OCI-LY3 (cell line): ENCODE measurements around the gene OR3A1.

Experiments
- EZH2phosphoT487 ChIP-seq: fragments of 200-600 bp; shearing (Covaris generic); IDR thresholded peaks from 2 replicates; pipeline ENCODE4 v1.6.1; 2018; ENCODE audit warnings: antibody characterized with exemption, mixed run types, low read depth
- TF ChIP-seq, protein P1 (sequence below): fragments of 200-600, 300-600 bp; sonication (generic); IDR thresholded peaks from 2 replicates; pipeline ENCODE4 v1.5.1; 2014; ENCODE audit warnings: antibody characterized with exemption, low read length, low read depth

DNA sequence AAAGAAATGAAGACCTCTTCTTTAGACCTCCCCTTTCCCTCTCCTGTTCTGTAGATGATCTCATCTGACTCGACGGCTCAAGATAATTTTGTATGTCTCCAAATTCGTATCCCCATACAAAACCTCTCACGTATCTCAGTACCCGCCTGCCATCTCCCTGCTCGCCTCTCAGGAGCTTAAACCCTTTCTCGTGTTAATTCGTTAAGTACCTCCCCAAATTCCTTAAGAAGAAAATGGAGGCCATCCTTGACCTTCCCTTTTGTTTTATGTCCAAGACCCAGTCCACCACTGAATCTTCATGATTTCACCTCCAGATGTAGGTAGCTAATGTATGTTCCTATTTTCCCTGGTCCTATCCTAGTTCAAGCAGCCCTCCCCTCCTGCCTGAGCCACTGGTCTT, 41.6 kb downstream of the OR3A1 start:
- no peak for TF ChIP-seq EZH2phosphoT487
- TF ChIP-seq, protein P1, sequence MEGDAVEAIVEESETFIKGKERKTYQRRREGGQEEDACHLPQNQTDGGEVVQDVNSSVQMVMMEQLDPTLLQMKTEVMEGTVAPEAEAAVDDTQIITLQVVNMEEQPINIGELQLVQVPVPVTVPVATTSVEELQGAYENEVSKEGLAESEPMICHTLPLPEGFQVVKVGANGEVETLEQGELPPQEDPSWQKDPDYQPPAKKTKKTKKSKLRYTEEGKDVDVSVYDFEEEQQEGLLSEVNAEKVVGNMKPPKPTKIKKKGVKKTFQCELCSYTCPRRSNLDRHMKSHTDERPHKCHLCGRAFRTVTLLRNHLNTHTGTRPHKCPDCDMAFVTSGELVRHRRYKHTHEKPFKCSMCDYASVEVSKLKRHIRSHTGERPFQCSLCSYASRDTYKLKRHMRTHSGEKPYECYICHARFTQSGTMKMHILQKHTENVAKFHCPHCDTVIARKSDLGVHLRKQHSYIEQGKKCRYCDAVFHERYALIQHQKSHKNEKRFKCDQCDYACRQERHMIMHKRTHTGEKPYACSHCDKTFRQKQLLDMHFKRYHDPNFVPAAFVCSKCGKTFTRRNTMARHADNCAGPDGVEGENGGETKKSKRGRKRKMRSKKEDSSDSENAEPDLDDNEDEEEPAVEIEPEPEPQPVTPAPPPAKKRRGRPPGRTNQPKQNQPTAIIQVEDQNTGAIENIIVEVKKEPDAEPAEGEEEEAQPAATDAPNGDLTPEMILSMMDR: no peak
